ENCODE data around the gene HOXB9.

GRCh38 chr17:48597778-48598631, 28.2 kb downstream of the HOXB9 start:
- TF ChIP-seq CTCF (IDR thresholded peaks at IDR 0.05; ENCODE audit: borderline replicate concordance, extremely low read depth, low read length, poor library complexity, severe bottlenecking), result no peak
- no peak for TF ChIP-seq EZH2 (IDR thresholded peaks at IDR 0.05; ENCODE audit: borderline replicate concordance, low read depth, low read length, severe bottlenecking)
